H9 (cell line): ENCODE results near the gene GRIK1. TPM values are rescaled to one million over a fixed set of nuclear protein-coding genes. Genes with fewer than 3 reads are reported as not detected.

Source experiments
- DNase-seq: peaks from one replicate; pipeline ENCODE4 v3.0.0-alpha.2; 2017
- H2AFZ ChIP-seq: one replicate; pipeline ENCODE4 v1.6.1; 2013; ENCODE audit warnings: mild to moderate bottlenecking, low read length, control low read depth, moderate library complexity
- H2AK5ac ChIP-seq: 2 replicates; pipeline ENCODE4 v1.6.1; 2013; ENCODE audit warnings: low read length, control low read depth, mixed read lengths; ENCODE audit not compliant: insufficient read length
- H2BK120ac ChIP-seq: one replicate; pipeline ENCODE4 v1.6.1; 2013; ENCODE audit warnings: low read depth, mild to moderate bottlenecking, low read length, control low read depth, inconsistent platforms; ENCODE audit not compliant: poor library complexity, severe bottlenecking
- H2BK12ac ChIP-seq: 2 replicates; pipeline ENCODE4 v1.6.1; 2013; ENCODE audit warnings: low read length, control low read depth, mixed read lengths, low read depth; ENCODE audit not compliant: insufficient read length
- H2BK15ac ChIP-seq: 2 replicates; pipeline ENCODE4 v1.6.1; 2013; ENCODE audit warnings: low read depth, low read length, control low read depth
- H2BK20ac ChIP-seq: one replicate; pipeline ENCODE4 v1.6.1; 2013; ENCODE audit warnings: low read depth, mild to moderate bottlenecking, low read length, control low read depth, inconsistent platforms; ENCODE audit not compliant: poor library complexity, severe bottlenecking
- H2BK5ac ChIP-seq: 2 replicates; pipeline ENCODE4 v1.6.1; 2013; ENCODE audit warnings: low read length, control low read depth, mixed read lengths; ENCODE audit not compliant: insufficient read length
- H3K14ac ChIP-seq: 2 replicates; pipeline ENCODE4 v1.6.1; 2013; ENCODE audit warnings: low read length, control low read depth; ENCODE audit not compliant: insufficient read depth
- H3K18ac ChIP-seq: 2 replicates; pipeline ENCODE4 v1.6.1; 2013; ENCODE audit warnings: low read depth, mild to moderate bottlenecking, mixed read lengths, low read length, control low read depth; ENCODE audit not compliant: insufficient read length
- H3K23ac ChIP-seq: 2 replicates; pipeline ENCODE4 v1.6.1; 2013; ENCODE audit warnings: low read length, control low read depth, mixed read lengths, low read depth; ENCODE audit not compliant: insufficient read length
- H3K23me2 ChIP-seq: 2 replicates; pipeline ENCODE4 v1.6.1; 2013; ENCODE audit warnings: low read depth, mild to moderate bottlenecking, mixed read lengths, low read length, control low read depth; ENCODE audit not compliant: insufficient read length, poor library complexity, severe bottlenecking
- H3K27ac ChIP-seq: 2 replicates; pipeline ENCODE4 v1.5.1; 2013; ENCODE audit warnings: low read length, control low read depth, mixed read lengths, low read depth; ENCODE audit not compliant: insufficient read length
- H3K27me3 ChIP-seq: 2 replicates; pipeline ENCODE4 v1.6.1; 2013; ENCODE audit warnings: low read length, control low read depth, inconsistent platforms; ENCODE audit not compliant: insufficient read depth
- H3K4ac ChIP-seq: 2 replicates; pipeline ENCODE4 v1.6.1; 2013; ENCODE audit warnings: low read depth, mild to moderate bottlenecking, control low read depth, inconsistent platforms, low read length, moderate library complexity
- H3K4me1 ChIP-seq: 2 replicates; pipeline ENCODE4 v1.6.1; 2013; ENCODE audit warnings: low read length, control low read depth, inconsistent platforms; ENCODE audit not compliant: insufficient read depth
- H3K4me2 ChIP-seq: 2 replicates; pipeline ENCODE4 v1.6.1; 2013; ENCODE audit warnings: low read length, control low read depth, mixed read lengths; ENCODE audit not compliant: insufficient read length, insufficient read depth
- H3K56ac ChIP-seq: 2 replicates; pipeline ENCODE4 v1.6.1; 2013; ENCODE audit warnings: low read depth, mild to moderate bottlenecking, mixed read lengths, low read length, control low read depth; ENCODE audit not compliant: insufficient read length
- H3K79me1 ChIP-seq: 2 replicates; pipeline ENCODE4 v1.6.1; 2013; ENCODE audit warnings: low read depth, mild to moderate bottlenecking, moderate library complexity, low read length, control low read depth, inconsistent platforms; ENCODE audit not compliant: insufficient read depth, poor library complexity, severe bottlenecking
- H3K79me2 ChIP-seq: 2 replicates; pipeline ENCODE4 v1.6.1; 2013; ENCODE audit warnings: low read length, control low read depth, inconsistent platforms; ENCODE audit not compliant: insufficient read depth
- H3K9ac ChIP-seq: 2 replicates; pipeline ENCODE4 v1.6.1; 2013; ENCODE audit warnings: low read length, control low read depth, mixed read lengths; ENCODE audit not compliant: insufficient read length; ENCODE audit errors: extremely low read depth
- H3K9me3 ChIP-seq: one replicate; pipeline ENCODE4 v1.6.1; 2013; ENCODE audit warnings: low read depth, low read length, inconsistent platforms; ENCODE audit not compliant: control insufficient read depth
- H3T11ph ChIP-seq: one replicate; pipeline ENCODE4 v1.6.1; 2013; ENCODE audit warnings: mild to moderate bottlenecking, low read length, control low read depth, inconsistent platforms
- H4K20me1 ChIP-seq: one replicate; pipeline ENCODE4 v1.6.1; 2013; ENCODE audit not compliant: control insufficient read depth, insufficient read length, insufficient read depth
- H4K5ac ChIP-seq: 2 replicates; pipeline ENCODE4 v1.6.1; 2013; ENCODE audit warnings: low read depth, mild to moderate bottlenecking, mixed read lengths, low read length, control low read depth; ENCODE audit not compliant: insufficient read length
- H4K8ac ChIP-seq: replicated peaks from 2 replicates; pipeline ENCODE4 v1.6.1; 2013; ENCODE audit warnings: low read length, control low read depth, mixed read lengths, low read depth; ENCODE audit not compliant: insufficient read length
- H4K91ac ChIP-seq: 2 replicates; pipeline ENCODE4 v1.6.1; 2013; ENCODE audit warnings: low read depth, mild to moderate bottlenecking, moderate library complexity, mixed read lengths, low read length, control low read depth; ENCODE audit not compliant: insufficient read length
- H3K27ac Mint-ChIP-seq, 3 experiments: 2 replicates in 2 of 3; 3 replicates in 1 of 3; pipeline ENCODE4 v1.8.0; 2020 to 2021; ENCODE audit warnings: mixed read lengths in 3 of 3, mild to moderate bottlenecking in 1 of 3, moderate library complexity in 1 of 3
- H3K27me3 Mint-ChIP-seq: 2 replicates; pipeline ENCODE4 v1.8.0; 2021; ENCODE audit warnings: low read depth, mild to moderate bottlenecking, moderate library complexity, mixed read lengths
- H3K36me3 Mint-ChIP-seq, 3 experiments: 2 replicates in 2 of 3; 3 replicates in 1 of 3; pipeline ENCODE4 v1.8.0; 2020 to 2021; ENCODE audit warnings: low read depth in 3 of 3, mixed read lengths in 3 of 3; ENCODE audit not compliant: insufficient read depth in 1 of 3
- H3K4me1 Mint-ChIP-seq, 2 experiments: 2 replicates each; pipeline ENCODE4 v1.8.0; 2020; ENCODE audit warnings: mixed read lengths in 2 of 2
- H3K4me3 Mint-ChIP-seq, 2 experiments: 2 replicates in 1 of 2; 3 replicates in 1 of 2; pipeline ENCODE4 v1.8.0; 2020 to 2021; ENCODE audit warnings: mild to moderate bottlenecking in 2 of 2, mixed read lengths in 2 of 2, moderate library complexity in 1 of 2
- H3K9me3 Mint-ChIP-seq, 2 experiments: 2 replicates in 1 of 2; 3 replicates in 1 of 2; pipeline ENCODE4 v1.8.0; 2020; ENCODE audit warnings: mild to moderate bottlenecking in 2 of 2, mixed read lengths in 2 of 2, moderate library complexity in 1 of 2
- WGBS: extraction: QIAGEN DNeasy Blood & Tissue Kit; methylation state at CpG from one replicate; pipeline ENCODE4 v1.1.7; 2013; ENCODE audit warnings: missing lambda C conversion rate, low lambda C conversion rate, mixed read lengths; ENCODE audit not compliant: insufficient read length; ENCODE audit errors: extremely low coverage; 5-methylcytosine and 5-hydroxymethylcytosine counted together
- total RNA-seq: library from RNA; stranded (reverse); gene quantifications from 2 replicates; pipeline ENCODE4 v1.2.1, GENCODE V29; 2021
- TF ChIP-seq, protein P1 (sequence below): fragments of 200-600 bp; sonication (generic); conservative IDR thresholded peaks from 3 replicates; pipeline ENCODE4 v1.8.0; 2021; ENCODE audit warnings: antibody characterized with exemption, mild to moderate bottlenecking

Gene GRIK1
- total RNA-seq, 1 experiment from 2014 or later = not detected

- H3K14ac ChIP-seq = no peak overlapping the region
- H4K91ac ChIP-seq = no peak overlapping the region
- no peak overlapping the region for H3K56ac ChIP-seq
- TF ChIP-seq, protein P1, sequence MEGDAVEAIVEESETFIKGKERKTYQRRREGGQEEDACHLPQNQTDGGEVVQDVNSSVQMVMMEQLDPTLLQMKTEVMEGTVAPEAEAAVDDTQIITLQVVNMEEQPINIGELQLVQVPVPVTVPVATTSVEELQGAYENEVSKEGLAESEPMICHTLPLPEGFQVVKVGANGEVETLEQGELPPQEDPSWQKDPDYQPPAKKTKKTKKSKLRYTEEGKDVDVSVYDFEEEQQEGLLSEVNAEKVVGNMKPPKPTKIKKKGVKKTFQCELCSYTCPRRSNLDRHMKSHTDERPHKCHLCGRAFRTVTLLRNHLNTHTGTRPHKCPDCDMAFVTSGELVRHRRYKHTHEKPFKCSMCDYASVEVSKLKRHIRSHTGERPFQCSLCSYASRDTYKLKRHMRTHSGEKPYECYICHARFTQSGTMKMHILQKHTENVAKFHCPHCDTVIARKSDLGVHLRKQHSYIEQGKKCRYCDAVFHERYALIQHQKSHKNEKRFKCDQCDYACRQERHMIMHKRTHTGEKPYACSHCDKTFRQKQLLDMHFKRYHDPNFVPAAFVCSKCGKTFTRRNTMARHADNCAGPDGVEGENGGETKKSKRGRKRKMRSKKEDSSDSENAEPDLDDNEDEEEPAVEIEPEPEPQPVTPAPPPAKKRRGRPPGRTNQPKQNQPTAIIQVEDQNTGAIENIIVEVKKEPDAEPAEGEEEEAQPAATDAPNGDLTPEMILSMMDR = no peak
- Mint-ChIP-seq H3K4me3 (no peak overlapping the region), H3K36me3 (peaks cover 0 to 4% (median 3%) of the 10 kb centered on the region in 3 experiments; a peak in 3 of 7 replicates), H3K4me1 (peaks cover 21% of the 10 kb centered on the region in 2 experiments), H3K9me3 (peaks cover 3 to 10% of the 10 kb centered on the region in 2 experiments; a peak in 3 of 5 replicates), H3K27ac (no peak overlapping the region), H3K27me3 (no peaks in the 10 kb centered on the region)
- H3T11ph ChIP-seq = no peak overlapping the region
- no peak overlapping the region for H2AK5ac ChIP-seq
- H3K23me2 ChIP-seq = no peaks in the 10 kb centered on the region
- no peak overlapping the region for H3K27ac ChIP-seq
- no peaks in the 10 kb centered on the region for H3K79me1 ChIP-seq
- H4K20me1 ChIP-seq = no peaks in the 10 kb centered on the region
- no peaks in the 10 kb centered on the region for H3K79me2 ChIP-seq
- H3K4me2 ChIP-seq = no peak overlapping the region
- H2BK120ac ChIP-seq = no peak overlapping the region
- no peak overlapping the region for H3K18ac ChIP-seq
- H2BK15ac ChIP-seq = no peak overlapping the region
- no CpG with 5 or more reads among the region's 2 CpGs for WGBS
- no peak overlapping the region for H2AFZ ChIP-seq
- H3K9me3 ChIP-seq = peaks cover 4% of the 10 kb centered on the region
- DNase-seq = no peak
- no peak overlapping the region for H3K9ac ChIP-seq
- H2BK12ac ChIP-seq = no peak overlapping the region
- no peaks in the 10 kb centered on the region for H3K27me3 ChIP-seq
- H2BK20ac ChIP-seq = no peak overlapping the region
- no peaks in the 10 kb centered on the region for H3K4me1 ChIP-seq
- no peak overlapping the region for H3K4ac ChIP-seq
- H4K8ac ChIP-seq = no peak overlapping the region
- no peak overlapping the region for H3K23ac ChIP-seq
- H2BK5ac ChIP-seq = no peak overlapping the region
- H4K5ac ChIP-seq = no peak overlapping the region
Measured at GRCh38 chr21:29721964-29722363, 217.8 kb downstream of the GRIK1 start.
